ENCODE results near the gene NRG3. TPM values are rescaled to one million over a fixed set of nuclear protein-coding genes. Genes with fewer than 3 reads are reported as not detected.

NRG3 gene
- 2.4 and 5.8 TPM in 2 replicates for polyA plus RNA-seq

DNA sequence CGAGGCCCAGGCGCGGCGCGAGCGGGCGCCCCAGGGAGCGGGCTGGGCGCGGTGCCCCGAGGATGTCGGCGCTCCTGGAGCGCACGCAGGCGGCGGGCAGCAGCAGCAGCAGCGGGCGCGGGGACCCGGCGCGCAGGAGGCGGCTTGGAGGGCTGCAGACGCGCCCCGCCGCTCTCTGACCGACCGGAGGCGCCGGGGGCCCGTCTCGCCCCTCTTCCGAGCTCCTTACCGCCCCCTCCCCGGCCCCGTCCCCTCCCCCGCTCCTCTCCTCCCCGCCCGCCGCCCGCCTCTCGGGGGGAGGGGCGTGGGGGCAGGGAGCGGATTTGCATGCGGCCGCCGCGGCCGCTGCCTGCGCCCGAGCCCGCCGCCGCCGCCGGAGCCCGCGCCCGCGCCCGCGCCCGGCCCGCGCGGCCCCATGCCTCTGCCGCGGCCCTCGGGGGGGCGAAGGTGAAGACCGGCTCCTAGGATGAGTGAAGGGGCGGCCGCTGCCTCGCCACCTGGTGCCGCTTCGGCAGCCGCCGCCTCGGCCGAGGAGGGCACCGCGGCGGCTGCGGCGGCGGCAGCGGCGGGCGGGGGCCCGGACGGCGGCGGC is at the start of gene NRG3:
TSS of gene NRG3 (plus strand) at position 320 of the 592 bp plus-strand sequence.

